ENCODE results near the gene PFKFB3. TPM values are rescaled to one million over a fixed set of nuclear protein-coding genes. Genes with fewer than 3 reads are reported as not detected.
A peak's percentile ranks its signal among the peaks of the same experiment; 100 is the strongest.

PFKFB3 gene
- total and polyA plus RNA-seq, 9 of the 15 experiments (the other 6 are each of a cell fraction or from before 2014, with no cell fraction given), result 0.46 to 21.6 (median 7.8) TPM

- TF ChIP-seq CREB1 (IDR thresholded peaks at IDR 0.05) (peak; percentile 84), CREB1 (CRISPR knock-in tag; IDR thresholded peaks at IDR 0.05) (0 out of 2 replicates have a peak, but pooled peaks have one; percentile 44), ZNF253 (CRISPR knock-in tag; conservative IDR thresholded peaks at IDR 0.05) (no peak), PATZ1 (CRISPR knock-in tag; IDR thresholded peaks at IDR 0.05; ENCODE audit: borderline replicate concordance) (no peak), SRF (CRISPR knock-in tag; IDR thresholded peaks at IDR 0.05) (no peak; a peak in 1 of 4 replicates), CEBPZ (IDR thresholded peaks at IDR 0.05; ENCODE audit: borderline replicate concordance, low read depth, low read length) (no peak), KLF16 (IDR thresholded peaks at IDR 0.05) (no peak), SREBF2 (CRISPR knock-in tag; IDR thresholded peaks at IDR 0.05) (no peak), GATAD2A (IDR thresholded peaks at IDR 0.05) (no peak), SMARCE1 (IDR thresholded peaks at IDR 0.05) (no peak), MYBL2 (IDR thresholded peaks at IDR 0.05; ENCODE audit: low read depth) (no peak), MYBL2 (CRISPR knock-in tag; IDR thresholded peaks at IDR 0.05; ENCODE audit: borderline replicate concordance) (no peak), IRF1 (CRISPR knock-in tag; IDR thresholded peaks at IDR 0.05; ENCODE audit: borderline replicate concordance) (no peak), NCOA2 (IDR thresholded peaks at IDR 0.05; ENCODE audit: partially characterized antibody in 2 of 2) (no peak), EWSR1 (IDR thresholded peaks at IDR 0.05; ENCODE audit: borderline replicate concordance, low read depth, partially characterized antibody) (no peak), ZNF263 (CRISPR knock-in tag; IDR thresholded peaks at IDR 0.05; ENCODE audit: borderline replicate concordance) (peak; percentile 29; the same call in 1 of the 2 replicates), CTBP1 (IDR thresholded peaks at IDR 0.05; ENCODE audit: borderline replicate concordance) (peak; percentile 78), HLTF (IDR thresholded peaks at IDR 0.05) (no peak), RBM22 (IDR thresholded peaks at IDR 0.05; ENCODE audit: low read depth, low read length, poor library complexity, severe bottlenecking) (peak; percentile 51), HINFP (tag; conservative IDR thresholded peaks at IDR 0.05; ENCODE audit: low read depth) (no peak)
Observed at GRCh38 chr10:6163364-6164270, 39.1 kb upstream of the PFKFB3 start (continued).
